H1 (cell line): ENCODE measurements around the gene ARHGAP24. TPM values are rescaled to one million over a fixed set of nuclear protein-coding genes. Genes with fewer than 3 reads are reported as not detected.

Experiments
- CTCF ChIA-PET: fragments of 300-600 bp; sonication (Branson Sonifier 250); formaldehyde crosslinking; loops from one replicate; lab custom pipeline; 2021; ENCODE audit not compliant: partially characterized antibody; lab: Charles Lee
- POLR2A ChIA-PET: fragments of 300-600 bp; sonication (Branson Sonifier 250); formaldehyde crosslinking; loops from one replicate; lab custom pipeline; 2021; ENCODE audit warnings: inconsistent platforms; ENCODE audit not compliant: partially characterized antibody; lab: Charles Lee
- DNase-seq, 2 experiments: peaks; one replicate each; pipeline versions ENCODE4 v3.0.0 to v3.0.0-alpha.2; 2010 to 2022; ENCODE audit warnings: low spot score in 2 of 2, low read depth in 1 of 2, mixed read lengths in 1 of 2
- FAIRE-seq: peaks from 2 replicates; lab custom pipeline; 2011; peaks lifted over from hg19 to GRCh38; lab: Jason Lieb, UNC
- H2AFZ ChIP-seq: 2 replicates; pipeline ENCODE4 v1.8.1; 2012; ENCODE audit warnings: low read length, inconsistent platforms
- H2AK5ac ChIP-seq: 2 replicates; pipeline ENCODE4 v1.6.1; 2013; ENCODE audit warnings: low read depth, low read length
- H2BK120ac ChIP-seq: replicated peaks from 2 replicates; pipeline ENCODE3; 2013; ENCODE audit warnings: low read depth, low read length, inconsistent platforms
- H2BK12ac ChIP-seq: 2 replicates; pipeline ENCODE4 v1.6.1; 2013; ENCODE audit warnings: low read depth, low read length
- H2BK15ac ChIP-seq: 2 replicates; pipeline ENCODE4 v1.6.1; 2013; ENCODE audit warnings: low read length
- H2BK20ac ChIP-seq: 2 replicates; pipeline ENCODE4 v1.6.1; 2013; ENCODE audit warnings: low read length
- H2BK5ac ChIP-seq: 2 replicates; pipeline ENCODE4 v1.6.1; 2013; ENCODE audit warnings: low read depth, low read length
- H3K14ac ChIP-seq: 2 replicates; pipeline ENCODE4 v1.6.1; 2013; ENCODE audit warnings: inconsistent platforms; ENCODE audit not compliant: insufficient read length
- H3K18ac ChIP-seq: 2 replicates; pipeline ENCODE4 v1.6.1; 2013; ENCODE audit warnings: low read length; ENCODE audit errors: extremely low read depth
- H3K23ac ChIP-seq: 2 replicates; pipeline ENCODE4 v1.6.1; 2013; ENCODE audit warnings: inconsistent platforms; ENCODE audit not compliant: insufficient read length
- H3K23me2 ChIP-seq: 2 replicates; pipeline ENCODE4 v1.6.1; 2013; ENCODE audit warnings: low read depth, low read length
- H3K27ac ChIP-seq: 2 replicates; pipeline ENCODE4 v1.6.1; 2011; ENCODE audit warnings: low read depth, low read length, inconsistent platforms
- H3K27me3 ChIP-seq, 4 experiments: replicated peaks in 1 of 4; 1 replicate in 1 of 4; 2 replicates in 3 of 4; pipeline versions ENCODE4 v1.6.1 to v1.8.1; 2011 to 2013; ENCODE audit warnings: low read length in 3 of 4, mild to moderate bottlenecking in 3 of 4, inconsistent platforms in 2 of 4, mixed read lengths in 2 of 4, moderate library complexity in 1 of 4; ENCODE audit not compliant: control insufficient read depth in 3 of 4, insufficient read depth in 3 of 4; ENCODE audit errors: extremely low read depth in 1 of 4
- H3K36me3 ChIP-seq, 4 experiments: 2 replicates each; pipeline versions ENCODE4 v1.6.1 to v1.8.1; 2011 to 2013; ENCODE audit warnings: mild to moderate bottlenecking in 4 of 4, low read length in 3 of 4, moderate library complexity in 2 of 4, control low read depth in 1 of 4, inconsistent platforms in 1 of 4; ENCODE audit not compliant: insufficient read depth in 4 of 4, control insufficient read depth in 2 of 4
- H3K4ac ChIP-seq: replicated peaks from 2 replicates; pipeline ENCODE3; 2013; ENCODE audit warnings: low read length, low read depth, mixed read lengths, inconsistent platforms; ENCODE audit not compliant: insufficient read length
- H3K4me1 ChIP-seq, 4 experiments: replicated peaks in 1 of 4; 1 replicate in 1 of 4; 2 replicates in 3 of 4; pipeline versions ENCODE4 v1.6.1 to v1.8.1; 2011 to 2013; ENCODE audit warnings: low read length in 3 of 4, inconsistent platforms in 2 of 4, mixed read lengths in 1 of 4; ENCODE audit not compliant: insufficient read depth in 4 of 4, control insufficient read depth in 3 of 4
- H3K4me2 ChIP-seq, 2 experiments: 2 replicates each; pipeline versions ENCODE4 v1.6.1 to v1.8.1; 2011 to 2013; ENCODE audit warnings: low read depth in 2 of 2, low read length in 2 of 2, control low read depth in 1 of 2, inconsistent platforms in 1 of 2, mild to moderate bottlenecking in 1 of 2; ENCODE audit not compliant: insufficient read depth in 1 of 2
- H3K4me3 ChIP-seq, 4 experiments: fragments of 200-600, 300-600 bp in 1 of 4; sonication (generic), shearing (Covaris generic), sonication (Bioruptor Twin) in 1 of 4; 2 replicates each; pipeline versions ENCODE4 v1.5.1 to v1.8.1; 2011 to 2016; ENCODE audit warnings: low read length in 4 of 4, low read depth in 3 of 4, control low read depth in 2 of 4, inconsistent platforms in 2 of 4, mild to moderate bottlenecking in 2 of 4, mixed read lengths in 1 of 4, moderate library complexity in 1 of 4; ENCODE audit not compliant: insufficient read depth in 2 of 4; ENCODE audit errors: extremely low read depth in 1 of 4
- H3K56ac ChIP-seq: replicated peaks from 2 replicates; pipeline ENCODE3; 2013; ENCODE audit warnings: low read depth, mild to moderate bottlenecking, mixed read lengths, low read length, inconsistent platforms; ENCODE audit not compliant: insufficient read length
- H3K79me1 ChIP-seq: 2 replicates; pipeline ENCODE4 v1.6.1; 2013; ENCODE audit warnings: low read depth, low read length, control low read depth
- H3K79me2 ChIP-seq, 2 experiments: 2 replicates each; pipeline versions ENCODE4 v1.6.1 to v1.8.1; 2012 to 2013; ENCODE audit warnings: low read length in 2 of 2, mild to moderate bottlenecking in 2 of 2, inconsistent platforms in 1 of 2; ENCODE audit not compliant: insufficient read depth in 2 of 2, control insufficient read depth in 1 of 2
- H3K9ac ChIP-seq, 4 experiments: replicated peaks in 1 of 4; 1 replicate in 1 of 4; 2 replicates in 3 of 4; pipeline versions ENCODE4 v1.6.1 to v1.8.1; 2011 to 2013; ENCODE audit warnings: low read depth in 3 of 4, low read length in 3 of 4, control low read depth in 2 of 4, mild to moderate bottlenecking in 2 of 4, moderate library complexity in 2 of 4, inconsistent platforms in 1 of 4; ENCODE audit errors: extremely low read depth in 1 of 4
- H3K9me3 ChIP-seq, 2 experiments: 2 replicates each; pipeline versions ENCODE4 v1.6.1 to v1.8.1; 2012 to 2013; ENCODE audit warnings: mild to moderate bottlenecking in 2 of 2, moderate library complexity in 2 of 2, control low read depth in 1 of 2, inconsistent platforms in 1 of 2, low read depth in 1 of 2, low read length in 1 of 2, mixed read lengths in 1 of 2; ENCODE audit not compliant: insufficient read depth in 2 of 2
- H4K20me1 ChIP-seq, 2 experiments: replicated peaks in 1 of 2; 2 replicates each; pipeline versions ENCODE3 to v1.8.1; 2011 to 2013; ENCODE audit warnings: inconsistent platforms in 2 of 2, low read length in 2 of 2, mild to moderate bottlenecking in 1 of 2; ENCODE audit not compliant: insufficient read depth in 2 of 2, control insufficient read depth in 1 of 2
- H4K5ac ChIP-seq: 2 replicates; pipeline ENCODE4 v1.6.1; 2013; ENCODE audit warnings: low read length, low read depth, mixed read lengths, inconsistent platforms; ENCODE audit not compliant: insufficient read length
- H4K8ac ChIP-seq: 2 replicates; pipeline ENCODE4 v1.8.0; 2013; ENCODE audit warnings: mild to moderate bottlenecking, moderate library complexity, low read length, inconsistent platforms; ENCODE audit not compliant: insufficient read depth; ENCODE audit errors: extremely low read depth
- H4K91ac ChIP-seq: replicated peaks from 2 replicates; pipeline ENCODE3; 2013; ENCODE audit warnings: low read length, mixed read lengths, inconsistent platforms; ENCODE audit not compliant: insufficient read length
- CREB1 ChIP-seq: IDR thresholded peaks from 2 replicates; pipeline ENCODE4 v1.6.1; 2012; ENCODE audit warnings: inconsistent platforms
- GABPA ChIP-seq: IDR thresholded peaks from 2 replicates; pipeline ENCODE4 v1.6.1; 2011; ENCODE audit warnings: mild to moderate bottlenecking, low read length, moderate library complexity, borderline replicate concordance; ENCODE audit not compliant: insufficient read depth
- JUN ChIP-seq: IDR thresholded peaks from 2 replicates; pipeline ENCODE4 v1.6.1; 2011; ENCODE audit warnings: low read depth, mild to moderate bottlenecking, improper control_type of control experiment, low read length
- SIRT6 ChIP-seq: IDR thresholded peaks from one replicate; pipeline ENCODE4 v1.7.1; 2012; ENCODE audit warnings: low read length, inconsistent platforms
- SRF ChIP-seq: IDR thresholded peaks from 2 replicates; pipeline ENCODE4 v1.6.1; 2011; ENCODE audit warnings: mild to moderate bottlenecking, low read depth, low read length, moderate library complexity
- WGBS, 2 experiments: shearing (Covaris generic) in 1 of 2; methylation state at CpG; one replicate each; pipeline versions ENCODE4 v1.1.6 to v1.1.7; 2013 to 2015; ENCODE audit warnings: low lambda C conversion rate in 2 of 2, mixed read lengths in 2 of 2, inconsistent platforms in 1 of 2, low coverage in 1 of 2, missing lambda C conversion rate in 1 of 2; ENCODE audit not compliant: insufficient replicate concordance in 2 of 2, insufficient coverage in 1 of 2, insufficient read length in 1 of 2; ENCODE audit errors: extremely low coverage in 1 of 2, missing lambda C conversion rate in 1 of 2; 5-methylcytosine and 5-hydroxymethylcytosine counted together
- polyA plus RNA-seq, 7 experiments: library from polyadenylated mRNA; depleted of rRNA in 3 of 7; stranded (reverse) in 5 of 7; unstranded in 2 of 7; fragments of >200 nt in 5 of 7; fragments of 200-250 nt in 2 of 7; gene quantifications; 1 replicate in 5 of 7; 2 replicates in 1 of 7; 4 replicates in 1 of 7; pipeline versions ENCODE4 v1.2.1 to v1.2.3, GENCODE V29; 2011 to 2013; ENCODE audit warnings: missing spikeins in 2 of 7, mixed read lengths in 2 of 7
- total RNA-seq: library from RNA; stranded (reverse); fragmentation: NEBNext Ultra II Directional; extraction: Animal tissue kit (Norgen Biotek cat#: 25700); gene quantifications from 2 replicates; pipeline ENCODE4 v1.2.1, GENCODE V29; 2021

The ARHGAP24 gene
- total and polyA plus RNA-seq, 2 of the 8 experiments (the other 6 are each of a cell fraction or from before 2014, with no cell fraction given) = 0.08 to 0.50 TPM

GRCh38 chr4:86033171-86033570 lies 558.2 kb downstream of the ARHGAP24 start:
- Histone ChIP-seq H4K5ac (no peak overlapping the region), H3K4me2 (no peak overlapping the region), H3K56ac (no peak overlapping the region), H3K23me2 (no peaks in the 10 kb centered on the region), H3K27me3 (no peaks in the 10 kb centered on the region), H3K79me1 (no peaks in the 10 kb centered on the region), H4K20me1 (no peaks in the 10 kb centered on the region), H3K27ac (no peak overlapping the region), H3K79me2 (no peaks in the 10 kb centered on the region), H4K8ac (no peak overlapping the region), H3K18ac (0 out of 2 replicates have a peak overlapping the region, but pooled peaks have one; percentile 27), H3K4me3 (no peak overlapping the region), H2BK20ac (no peak overlapping the region), H3K4me1 (peaks cover 0 to 9% (median 1%) of the 10 kb centered on the region in 4 experiments; a peak in 2 of 7 replicates), H4K91ac (no peak overlapping the region), H2BK15ac (no peak overlapping the region), H3K14ac (no peak overlapping the region), H2AK5ac (no peak overlapping the region), H3K36me3 (no peaks in the 10 kb centered on the region), H2BK5ac (no peak overlapping the region), H3K4ac (no peak overlapping the region), H3K9me3 (no peaks in the 10 kb centered on the region), H2AFZ (no peak overlapping the region), H3K9ac (no peak overlapping the region), H2BK120ac (no peak overlapping the region), H3K23ac (no peak overlapping the region), H2BK12ac (no peak overlapping the region)
- POLR2A ChIA-PET = no interaction called here
- CTCF ChIA-PET = interaction anchor here (1.0 to 1.9 kb wide), 3 partner anchors 69 to 277 kb away, joined by 4 to 5 read pairs (median 5); no protein-coding TSS in a partner anchor
- FAIRE-seq (no peak), DNase-seq (no peak)
- 96% methylated on average over 4 of the region's 4 CpGs; no CpG with 5 or more reads in 1 of the 2 experiments for WGBS, 2 experiments
- no peak for TF ChIP-seq SRF
- no peak for TF ChIP-seq CREB1
- TF ChIP-seq GABPA = no peak
- no peak for TF ChIP-seq JUN
- TF ChIP-seq SIRT6 = no peak
